Ovary (tissue), 3 donors: ENCODE results near the gene PCARE.

ENCODE experiments used
- EP300 ChIP-seq: sonication (generic); formaldehyde crosslinking; IDR thresholded peaks from one replicate; pipeline ENCODE4 v1.6.1; 2017; ENCODE audit warnings: antibody characterized with exemption
- POLR2A ChIP-seq: fragments of 450-650 bp; IDR thresholded peaks from one replicate; pipeline ENCODE4 v1.6.1; 2017; ENCODE audit warnings: antibody characterized with exemption, mild to moderate bottlenecking, moderate library complexity
- TF ChIP-seq, protein P1 (sequence below), 3 donors: fragments of 450-650 bp in 2 of 3; fragments of 200-600 bp in 1 of 3; IDR thresholded peaks; one replicate each; pipeline versions ENCODE4 v1.5.1 to v1.8.0; 2016 to 2022; ENCODE audit warnings: antibody characterized with exemption in 3 of 3, mild to moderate bottlenecking in 1 of 3
- donor health status: DM: no; HTN: no; CAD: no.

DNA sequence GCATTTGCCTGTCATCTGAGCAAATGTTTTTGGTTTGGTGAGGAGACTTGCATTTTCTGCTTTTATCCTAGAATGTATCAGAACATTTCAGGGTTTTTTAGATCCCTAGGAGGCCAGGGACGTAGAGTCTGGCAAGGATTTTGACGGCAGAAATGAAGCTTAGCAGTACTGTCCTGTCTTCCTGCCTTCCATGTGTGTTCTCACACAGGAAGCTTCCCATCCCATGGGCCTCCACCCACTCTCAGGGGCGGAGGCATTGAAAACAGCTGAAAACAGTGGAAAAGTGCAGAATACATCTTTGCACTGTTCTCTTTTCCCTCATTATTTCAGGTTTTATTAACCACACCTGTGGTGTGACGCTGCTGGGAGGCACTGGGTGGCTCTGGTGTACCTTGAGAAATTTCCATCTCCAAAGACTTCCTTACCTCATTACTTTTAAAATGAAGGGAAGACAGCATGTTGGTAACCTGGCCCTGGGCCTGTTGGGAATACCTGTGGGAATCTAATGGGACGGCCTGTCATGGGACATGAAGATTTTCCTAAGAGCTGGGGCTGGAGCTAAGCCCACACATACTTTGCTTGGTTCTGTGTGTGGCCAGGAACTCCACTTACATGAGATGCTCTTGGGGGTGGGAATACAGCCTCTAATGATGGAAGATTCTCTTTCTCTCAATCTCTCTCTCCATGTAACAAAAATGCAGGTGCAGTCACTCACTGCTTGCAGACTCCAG lies 20.5 kb downstream of the PCARE start:
- TF ChIP-seq, protein P1, sequence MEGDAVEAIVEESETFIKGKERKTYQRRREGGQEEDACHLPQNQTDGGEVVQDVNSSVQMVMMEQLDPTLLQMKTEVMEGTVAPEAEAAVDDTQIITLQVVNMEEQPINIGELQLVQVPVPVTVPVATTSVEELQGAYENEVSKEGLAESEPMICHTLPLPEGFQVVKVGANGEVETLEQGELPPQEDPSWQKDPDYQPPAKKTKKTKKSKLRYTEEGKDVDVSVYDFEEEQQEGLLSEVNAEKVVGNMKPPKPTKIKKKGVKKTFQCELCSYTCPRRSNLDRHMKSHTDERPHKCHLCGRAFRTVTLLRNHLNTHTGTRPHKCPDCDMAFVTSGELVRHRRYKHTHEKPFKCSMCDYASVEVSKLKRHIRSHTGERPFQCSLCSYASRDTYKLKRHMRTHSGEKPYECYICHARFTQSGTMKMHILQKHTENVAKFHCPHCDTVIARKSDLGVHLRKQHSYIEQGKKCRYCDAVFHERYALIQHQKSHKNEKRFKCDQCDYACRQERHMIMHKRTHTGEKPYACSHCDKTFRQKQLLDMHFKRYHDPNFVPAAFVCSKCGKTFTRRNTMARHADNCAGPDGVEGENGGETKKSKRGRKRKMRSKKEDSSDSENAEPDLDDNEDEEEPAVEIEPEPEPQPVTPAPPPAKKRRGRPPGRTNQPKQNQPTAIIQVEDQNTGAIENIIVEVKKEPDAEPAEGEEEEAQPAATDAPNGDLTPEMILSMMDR (IDR thresholded peaks at IDR 0.05): no peak
- TF ChIP-seq POLR2A (no peak), EP300 (no peak)
